DMS153 treated with DMSO at 0.1 percent for 48 hours (cell line): ENCODE data around the gene YAP1.

Experiments used
- DNase-seq: peaks from one replicate; lab custom pipeline; 2025; ENCODE audit not compliant: unreplicated experiment; lab: John Stamatoyannopoulos, UW

YAP1 gene

GRCh38 chr11:102109896-102110760 is at the start of gene YAP1:
YAP1 (plus strand) TSS chr11:102110447; CDS start chr11:102110849, 402 bp downstream.
- DNase-seq = no peak

GRCh38 chr11:102061276-102061675 is 49.0 kb upstream of the YAP1 start:
- no peak for DNase-seq

GRCh38 chr11:102062106-102062505 is 48.1 kb upstream of the YAP1 start:
- no peak for DNase-seq

- no peak for DNase-seq
These were observed 45.9 kb upstream of the YAP1 start for GRCh38 chr11:102064316-102064715.

GRCh38 chr11:102070766-102071165 is 39.5 kb upstream of the YAP1 start:
- DNase-seq = no peak

DNA sequence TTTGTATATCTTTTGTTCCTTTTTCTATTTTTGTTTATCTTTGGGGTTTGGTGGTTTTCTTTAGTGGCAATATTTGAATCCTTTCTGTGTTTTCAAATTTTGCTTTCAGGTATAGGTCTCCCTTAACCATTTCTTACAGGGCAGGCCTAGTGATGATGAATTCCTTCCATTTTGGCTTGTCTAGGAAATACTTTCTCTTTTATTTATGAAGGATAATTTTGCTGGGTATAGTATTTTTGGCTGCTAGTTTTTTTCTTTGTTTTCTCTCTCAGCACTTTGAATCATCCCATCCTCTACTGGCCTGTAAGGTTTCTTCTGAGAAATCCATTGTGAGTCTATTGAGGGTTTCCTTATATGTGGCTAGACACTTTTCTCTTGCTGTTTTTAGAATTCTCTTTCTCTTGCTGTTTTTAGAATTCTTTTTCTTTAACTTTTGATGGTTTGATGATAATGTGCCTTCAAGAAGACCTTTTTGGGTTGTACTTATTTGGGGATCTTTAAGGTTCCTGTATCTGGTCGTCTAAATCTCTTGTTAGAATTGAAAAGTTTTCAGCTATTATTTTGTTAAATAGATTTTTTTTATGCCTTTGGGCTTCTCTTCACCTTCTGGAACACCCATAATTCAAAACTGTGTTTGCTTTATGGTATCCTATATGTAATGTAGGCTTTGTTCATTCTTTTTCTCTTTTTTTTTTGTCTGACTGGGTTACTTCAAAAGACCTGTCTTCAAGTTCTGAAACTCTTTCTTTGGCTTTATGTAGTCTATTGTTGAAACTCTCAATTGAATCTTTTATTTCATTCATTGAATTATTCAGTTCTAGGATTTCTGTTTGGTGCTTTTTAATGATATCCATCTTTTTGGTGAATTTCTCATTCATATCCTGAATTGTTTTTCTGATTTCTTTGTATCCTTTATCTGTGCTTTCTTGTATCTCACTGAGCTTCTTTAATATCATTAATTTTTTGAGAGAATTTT is 38.5 kb upstream of the YAP1 start:
- no peak for DNase-seq

DNA sequence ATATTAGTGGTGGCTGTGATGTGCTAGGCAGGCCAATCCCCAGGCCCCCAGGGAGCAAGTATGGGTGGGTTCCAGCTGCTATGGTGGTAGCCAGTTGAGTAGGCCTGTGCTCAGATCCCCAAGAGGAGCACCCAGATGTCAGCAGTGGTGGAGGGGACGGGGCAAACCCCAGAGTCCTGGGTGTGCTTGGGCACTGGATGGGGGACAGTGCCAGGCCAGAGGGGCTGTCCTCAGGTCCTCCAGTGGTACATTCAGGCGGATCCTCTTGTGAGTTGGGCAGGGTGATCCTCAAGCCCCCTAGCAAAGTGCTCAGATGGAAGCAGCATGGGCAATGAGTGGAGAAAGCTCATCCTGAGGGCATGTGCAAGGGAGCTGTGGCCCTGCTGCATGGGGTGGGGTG is 37.0 kb upstream of the YAP1 start:
- DNase-seq = no peak

DNA sequence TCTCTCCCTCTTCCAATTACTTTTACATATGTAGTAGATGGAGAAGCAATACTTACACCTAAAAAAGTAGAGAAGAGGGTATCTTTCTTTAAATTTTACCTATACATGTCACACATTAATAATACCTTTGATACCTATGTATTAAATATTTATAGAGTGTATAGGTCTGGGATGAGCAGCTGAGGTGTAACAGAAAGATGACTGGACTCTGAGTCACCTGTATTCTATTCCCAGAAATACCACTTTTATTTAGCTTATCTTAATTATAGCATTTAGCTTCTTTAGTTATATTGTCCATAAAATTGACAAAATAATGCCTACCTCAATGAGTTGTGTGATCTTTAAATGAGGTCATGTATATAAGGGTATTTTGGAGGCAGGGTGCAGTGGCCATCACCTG is 30.6 kb upstream of the YAP1 start:
- DNase-seq = no peak

- no peak for DNase-seq
These were observed 28.9 kb upstream of the YAP1 start for GRCh38 chr11:102081313-102081712.

GRCh38 chr11:102085864-102086551 is 24.2 kb upstream of the YAP1 start:
- no peak for DNase-seq

- DNase-seq = no peak
These were observed 13.1 kb upstream of the YAP1 start for GRCh38 chr11:102097186-102097585.

GRCh38 chr11:102099755-102100154 is 10.5 kb upstream of the YAP1 start:
- DNase-seq = no peak

DNA sequence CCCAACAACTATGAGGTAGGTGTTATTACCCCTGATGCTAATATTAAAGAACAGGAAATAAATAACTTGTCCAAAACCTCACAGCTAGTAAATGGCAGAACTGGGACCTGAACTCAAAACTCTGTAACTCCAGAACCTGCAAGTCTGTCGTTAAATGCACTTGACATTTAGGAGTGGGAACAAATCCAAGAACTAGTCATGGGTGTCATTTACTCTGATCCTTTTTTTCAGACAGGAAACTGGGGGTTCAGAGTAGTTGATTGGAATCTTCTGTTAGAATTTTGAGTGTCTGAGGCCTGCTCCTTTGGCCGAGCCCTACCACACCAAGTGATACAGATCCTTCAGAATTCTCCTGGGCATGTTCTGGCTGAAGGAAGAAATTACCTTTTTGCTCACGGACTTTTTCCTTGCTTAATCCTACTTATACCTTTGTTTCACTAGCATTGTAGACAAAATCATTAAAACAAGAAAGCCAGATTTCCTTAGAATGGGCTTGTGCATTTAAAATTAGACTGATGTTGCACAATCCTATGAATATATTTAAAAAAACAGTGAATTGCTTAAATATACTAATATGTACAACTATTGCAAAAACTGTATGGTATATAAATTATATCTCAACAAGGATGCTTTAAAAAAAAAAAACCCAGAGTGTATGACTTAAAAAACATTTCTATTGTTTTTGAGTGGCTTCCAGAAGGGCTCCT is 1.4 kb upstream of the YAP1 start:
- DNase-seq = no peak

GRCh38 chr11:102110761-102111010 is 439 bp downstream of the YAP1 start:
- no peak for DNase-seq

GRCh38 chr11:102111011-102111786 is 952 bp downstream of the YAP1 start:
- DNase-seq = no peak

- DNase-seq = no peak
These were observed 1.7 kb downstream of the YAP1 start for GRCh38 chr11:102111787-102112508.

- DNase-seq = no peak
These were observed 2.2 kb downstream of the YAP1 start for GRCh38 chr11:102112509-102112821.

- DNase-seq = no peak
These were observed 3.8 kb downstream of the YAP1 start for GRCh38 chr11:102114032-102114431.

DNA sequence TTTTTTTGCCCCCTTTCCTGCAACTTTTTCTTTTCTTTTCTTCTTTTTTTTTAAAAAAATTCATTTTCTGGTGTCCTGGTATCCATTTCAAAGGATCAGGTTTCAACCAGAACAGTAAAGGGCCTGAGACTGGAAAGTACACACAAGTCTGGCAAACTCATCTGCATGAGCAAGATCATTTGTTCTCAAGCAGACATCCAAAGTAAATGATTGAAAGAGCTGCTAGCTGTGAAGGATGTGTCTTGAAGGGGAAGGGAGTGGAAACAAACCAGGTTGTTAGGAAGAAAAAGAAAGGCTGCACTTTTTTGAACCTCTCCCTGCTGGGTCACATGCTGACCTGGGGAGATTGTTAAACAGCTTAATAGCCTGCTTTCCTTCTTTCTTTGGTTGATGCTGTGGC is 5.3 kb downstream of the YAP1 start:
- no peak for DNase-seq
